Jurkat, Clone E6-1 (cell line): ENCODE measurements around the gene PRSS21.
A peak's percentile ranks its signal among the peaks of the same experiment; 100 is the strongest.

Experiments
- DNase-seq: peaks from one replicate; pipeline ENCODE4 v3.0.0-alpha.2; 2011; ENCODE audit warnings: low read depth, low spot score
- H3K4me3 ChIP-seq: 2 replicates; pipeline ENCODE4 v1.5.1; 2011; ENCODE audit warnings: mild to moderate bottlenecking, low read length, control low read depth, moderate library complexity

Gene PRSS21

DNA sequence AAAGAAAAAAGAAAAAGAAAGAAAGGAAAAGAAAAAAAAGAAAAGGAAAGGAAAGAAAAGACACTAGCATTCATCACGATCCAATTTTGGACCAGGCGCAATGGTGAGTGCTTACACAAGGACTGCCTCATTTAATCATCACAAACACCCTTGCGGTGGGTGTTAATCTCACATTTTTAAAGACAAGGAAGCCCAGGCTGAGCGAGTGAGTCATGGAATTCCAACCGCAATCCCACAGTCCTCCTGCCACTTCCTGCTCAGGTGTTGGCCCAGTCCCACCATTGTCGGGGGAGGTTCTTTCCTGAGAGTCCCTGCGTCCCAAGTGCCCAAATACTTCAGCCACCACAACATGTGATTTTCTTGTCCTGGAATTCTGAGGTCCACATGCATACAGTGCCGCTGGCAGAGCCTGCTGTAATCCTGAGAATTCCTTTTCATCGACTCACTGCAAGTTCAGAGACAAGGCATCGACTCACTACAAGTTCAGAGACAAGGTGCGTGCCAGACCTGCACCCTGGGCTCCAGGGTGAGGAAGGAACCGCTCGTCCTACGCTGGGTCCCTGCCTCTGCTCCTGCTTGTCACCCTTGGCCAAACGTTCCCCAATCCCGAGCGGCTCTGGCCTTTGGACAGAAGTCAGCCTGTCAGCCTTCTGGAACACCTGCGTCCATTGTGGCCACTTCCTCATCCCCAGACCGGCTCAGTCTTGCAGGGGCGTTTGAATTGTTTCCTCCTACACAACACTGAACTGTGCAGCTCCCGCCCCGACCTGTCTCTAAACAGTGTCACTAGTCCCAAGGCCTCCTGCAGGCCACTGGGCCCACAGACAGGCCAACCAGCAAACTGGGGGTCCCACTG is 18.8 kb downstream of the PRSS21 start:
- DNase-seq, result no peak
- H3K4me3 ChIP-seq, result no peak overlapping the region

DNA sequence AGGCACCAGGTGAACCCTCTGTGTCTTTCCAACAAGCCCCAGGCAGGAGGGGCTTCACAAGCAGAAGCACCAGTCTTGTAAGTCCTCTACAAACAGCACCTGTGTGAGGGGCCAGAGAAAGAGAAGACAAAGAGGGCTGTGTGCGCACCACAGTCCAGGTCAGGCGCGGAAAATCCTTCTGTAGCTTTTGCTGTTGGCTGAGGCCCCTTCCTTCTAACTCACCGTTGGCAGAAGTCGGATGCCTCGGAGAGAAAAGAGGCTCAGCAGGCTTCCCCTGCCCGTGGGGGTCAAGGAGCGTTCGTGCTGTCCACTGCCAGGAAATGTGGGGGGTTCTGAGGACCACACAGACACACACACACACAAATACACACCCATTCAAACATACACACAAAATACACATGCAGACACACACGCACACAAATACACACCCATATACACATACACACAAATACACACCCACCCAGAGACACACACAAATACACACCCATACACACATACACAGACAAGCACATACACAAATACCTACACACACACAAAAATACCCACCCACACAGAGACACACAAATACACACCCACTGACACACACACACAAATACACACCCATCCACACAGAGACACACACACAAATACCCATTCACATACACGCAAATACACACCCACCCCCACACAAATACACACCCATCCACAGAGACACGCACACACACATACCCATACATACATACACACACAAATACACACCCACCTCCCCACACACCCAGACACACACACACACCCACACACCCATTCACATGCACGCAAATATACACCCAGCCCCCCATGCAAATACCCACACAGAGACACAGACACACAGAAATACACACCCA is 19.8 kb downstream of the PRSS21 start:
- DNase-seq, result no peak
- no peak overlapping the region for H3K4me3 ChIP-seq

DNA sequence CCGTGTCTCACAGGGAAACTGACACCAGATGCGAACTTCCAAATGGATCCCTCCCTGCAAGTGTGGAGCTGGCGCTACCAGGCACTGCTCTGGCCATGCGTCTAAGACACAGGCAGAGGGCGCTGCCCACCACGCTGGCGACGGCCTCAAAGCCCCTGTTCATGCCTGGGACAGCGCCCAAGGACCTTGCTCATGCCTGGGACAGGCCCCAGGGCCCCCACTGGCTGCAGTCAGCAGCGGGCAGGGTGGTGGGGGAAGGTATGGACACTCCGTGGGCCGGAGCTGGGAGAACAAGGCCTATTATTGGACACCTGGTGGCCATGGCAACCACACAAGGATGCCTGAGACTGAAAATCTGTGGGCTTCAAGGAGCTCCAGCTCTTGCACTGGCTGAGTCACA is 21.9 kb downstream of the PRSS21 start:
- peak; percentile 29 for DNase-seq
- H3K4me3 ChIP-seq, result no peak overlapping the region

DNA sequence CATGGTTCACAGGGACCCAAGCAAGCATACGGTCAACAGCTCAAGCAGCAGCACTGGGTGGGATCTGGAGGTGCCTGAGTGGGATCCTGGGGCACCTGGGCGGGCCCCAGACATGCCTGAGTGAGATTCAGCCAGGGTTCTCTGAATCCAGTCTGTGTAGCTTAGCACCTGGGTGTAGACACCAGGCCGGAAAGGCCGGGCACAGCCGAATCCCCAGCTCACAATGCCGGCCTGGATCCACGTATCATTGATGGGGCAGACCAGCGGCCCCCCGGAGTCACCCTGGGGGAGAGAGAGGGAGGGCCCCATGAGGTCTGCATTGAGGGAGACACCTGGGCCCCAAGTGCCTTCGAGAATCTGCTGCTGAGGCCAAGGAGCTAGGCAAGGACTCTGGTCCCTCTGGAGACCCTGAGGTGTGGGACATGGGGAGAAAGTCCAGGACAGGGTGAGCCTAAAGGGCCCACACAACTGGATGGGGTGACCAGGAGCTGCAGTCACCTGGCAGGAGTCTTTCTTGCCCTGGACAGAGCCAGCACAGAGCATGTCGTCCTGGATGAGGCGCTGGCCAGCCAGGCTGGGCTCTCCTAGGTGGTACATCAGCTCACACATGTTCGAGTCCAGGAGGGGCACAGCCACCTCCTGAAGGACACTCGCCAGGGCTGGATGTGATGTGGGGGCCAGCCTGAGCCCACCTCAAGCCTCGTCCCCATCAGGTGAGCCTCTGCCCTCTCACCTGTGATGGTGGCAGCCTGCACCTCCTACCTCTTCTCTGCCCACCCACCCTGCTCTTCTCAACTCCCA is 22.8 kb downstream of the PRSS21 start:
- H3K4me3 ChIP-seq, result no peak overlapping the region
- DNase-seq, result no peak

DNA sequence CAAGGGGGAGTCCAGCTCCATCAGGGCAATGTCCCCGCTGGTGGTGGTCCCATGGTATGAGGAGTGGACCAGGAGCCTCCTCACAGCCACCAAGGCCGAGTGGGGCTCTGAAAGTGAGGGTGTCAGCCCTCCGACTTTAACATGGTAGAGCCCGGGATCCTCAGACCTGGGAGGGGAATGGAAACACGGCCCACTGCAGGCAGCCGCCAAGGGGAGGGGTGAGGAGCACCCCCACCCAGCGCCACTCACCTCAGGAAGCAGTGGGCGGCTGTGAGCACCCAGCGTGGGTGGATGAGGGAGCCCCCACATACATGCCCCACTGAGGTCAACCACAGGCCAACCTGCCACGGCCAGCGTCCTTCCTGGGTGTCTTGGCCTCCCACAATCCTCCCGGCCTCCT is 23.9 kb downstream of the PRSS21 start:
- no peak for DNase-seq

DNA sequence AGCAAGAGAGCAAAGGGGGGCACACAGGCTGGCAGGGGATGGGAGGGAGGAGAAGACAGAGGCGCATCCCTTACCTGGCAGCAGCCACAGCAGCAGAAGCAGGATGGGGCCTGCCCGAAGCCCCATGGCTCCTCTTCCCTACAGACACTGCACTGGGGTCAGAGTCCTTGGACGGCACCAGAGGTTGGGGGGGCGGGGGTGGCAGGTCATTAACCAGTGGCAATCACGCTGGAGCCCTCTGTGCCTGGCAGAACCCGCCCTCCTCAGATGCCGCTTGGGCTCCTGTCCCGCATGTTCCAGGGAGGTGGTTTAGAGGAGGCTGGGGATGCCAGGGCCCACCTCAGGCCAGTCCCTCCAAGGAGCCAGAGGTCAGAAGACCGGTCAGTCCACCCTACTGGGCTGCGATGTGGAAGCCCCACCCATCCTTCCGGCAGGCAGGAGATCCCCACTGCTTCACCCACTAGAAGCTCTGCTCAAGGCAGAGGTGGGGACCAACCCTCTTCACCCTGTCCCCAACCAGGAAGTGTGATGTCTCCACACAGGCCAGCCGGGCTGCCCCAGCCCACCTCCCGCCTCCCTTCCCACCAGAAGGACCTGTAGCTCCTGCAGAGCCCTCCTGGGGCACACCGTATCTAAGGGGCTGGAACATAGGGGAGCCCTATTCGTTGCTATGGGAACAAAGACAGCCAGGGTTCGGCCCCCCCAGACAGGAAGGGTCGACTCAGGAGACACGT is 24.7 kb downstream of the PRSS21 start:
- peak overlapping the region; percentile 1; the same call in 1 of the 2 replicates for H3K4me3 ChIP-seq

More for the DNA sequence above, 23.9 kb downstream of the PRSS21 start:
- H3K4me3 ChIP-seq, result no peak overlapping the region

DNA sequence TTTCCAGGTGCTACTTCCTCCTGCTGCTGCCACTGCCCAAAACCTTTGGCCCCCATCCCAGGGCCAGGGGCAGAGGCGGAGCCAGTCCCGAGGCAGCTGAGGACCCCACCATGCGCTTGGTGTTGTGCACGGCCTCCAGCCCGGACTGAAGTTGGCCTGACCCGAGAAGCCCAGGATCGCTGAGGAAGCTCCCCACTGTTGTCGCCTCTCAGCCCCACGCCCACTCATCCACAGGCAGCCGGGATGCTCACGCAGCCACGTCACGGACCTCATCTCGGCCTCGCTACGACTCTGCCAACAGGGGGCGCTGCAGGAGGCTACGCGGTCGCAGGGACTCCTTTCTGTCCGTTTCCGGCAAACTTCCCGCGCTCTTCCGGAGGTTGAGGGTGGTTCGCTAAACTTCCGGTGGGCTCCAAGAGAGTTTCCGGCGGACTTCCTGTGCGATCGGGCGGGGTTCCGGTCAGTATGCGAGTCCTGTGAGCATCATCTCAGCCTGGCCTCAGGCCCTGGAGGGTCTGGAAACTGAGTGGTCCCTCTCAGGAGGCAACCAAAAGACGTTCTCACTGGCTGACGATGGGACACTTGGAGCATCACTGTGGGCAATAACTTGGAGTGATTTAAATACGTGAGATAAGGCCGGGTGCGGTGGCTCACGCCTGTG is 25.4 kb downstream of the PRSS21 start:
- peak overlapping the region; percentile 1; the same call in 1 of the 2 replicates for H3K4me3 ChIP-seq
- DNase-seq, result peak; percentile 63

More for the DNA sequence above, 24.7 kb downstream of the PRSS21 start:
- DNase-seq, result no peak

DNA sequence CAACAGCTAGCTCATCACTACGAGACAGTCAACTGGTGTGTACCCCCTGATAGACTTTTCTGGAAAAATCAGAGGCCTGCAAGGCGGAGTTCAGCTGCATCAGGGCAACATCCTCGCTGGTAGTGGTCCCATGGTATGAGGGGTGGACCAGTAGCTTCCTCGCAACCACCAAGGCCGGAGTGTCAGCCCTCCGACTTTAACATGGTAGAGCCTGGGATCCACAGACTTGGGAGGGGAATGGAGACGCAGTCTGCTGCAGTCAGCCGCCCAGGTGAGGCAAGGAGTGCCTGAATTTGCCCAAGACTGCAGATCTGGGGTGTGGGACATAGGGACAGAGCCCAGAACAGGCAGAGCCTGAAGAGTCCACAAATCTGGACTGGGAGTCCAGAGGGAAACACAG is 26.5 kb downstream of the PRSS21 start:
- H3K4me3 ChIP-seq, result no peak overlapping the region
- DNase-seq, result no peak

DNA sequence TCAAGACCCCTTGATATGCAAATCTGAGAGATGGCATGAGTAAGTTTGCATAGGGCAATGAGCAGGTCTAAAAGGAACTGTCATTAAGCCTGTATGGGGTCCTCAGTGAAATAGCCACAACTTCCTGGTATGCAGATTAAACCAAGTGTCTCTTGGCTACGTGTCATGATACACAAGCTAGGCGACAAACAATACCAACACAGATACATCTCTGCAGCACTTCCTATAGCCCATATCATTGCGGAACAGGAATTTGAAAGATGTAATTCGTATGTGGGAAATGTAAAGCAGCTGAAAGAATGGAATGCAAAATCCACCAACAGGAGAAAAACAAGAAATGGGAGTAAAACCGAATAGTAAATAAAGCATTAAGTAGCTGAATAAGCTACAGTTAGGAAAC is 28.1 kb downstream of the PRSS21 start:
- no peak overlapping the region for H3K4me3 ChIP-seq
- no peak for DNase-seq

DNA sequence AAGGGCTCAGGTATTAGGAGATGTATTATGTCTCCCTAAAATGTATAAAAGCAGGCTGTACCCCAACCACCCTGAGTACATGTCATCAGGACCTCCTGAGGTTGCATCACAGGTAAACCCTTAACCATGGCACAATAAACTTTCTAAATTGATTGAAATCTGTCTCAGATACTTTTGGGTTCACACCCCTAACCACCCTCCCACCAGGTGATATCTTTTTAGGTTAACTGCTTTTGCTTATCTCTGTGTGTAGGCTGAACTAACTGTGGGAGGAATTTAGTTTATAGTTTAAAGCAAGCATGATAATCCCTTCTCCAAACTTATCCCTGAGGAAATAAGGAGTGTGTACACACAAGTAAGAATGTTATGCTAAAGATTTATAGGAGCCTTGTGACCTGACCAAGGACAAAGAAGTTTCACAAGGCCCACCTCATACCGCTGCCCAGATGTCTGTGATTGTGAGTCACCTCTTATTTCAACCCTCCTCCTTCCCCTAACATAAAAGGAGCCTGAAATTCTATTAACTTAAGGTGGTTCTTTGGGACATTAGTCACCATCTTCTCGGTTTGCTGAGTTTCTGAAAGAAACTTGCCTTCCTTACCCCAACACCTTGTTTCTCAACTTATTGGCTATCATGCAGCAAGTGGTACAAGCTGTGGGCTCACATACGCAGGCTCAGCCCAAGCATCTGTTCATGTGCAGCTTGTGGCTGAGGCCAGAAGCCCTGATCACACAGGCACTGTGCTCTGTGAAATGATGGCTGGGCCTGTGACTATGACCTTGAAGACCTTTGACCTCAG is 29.7 kb downstream of the PRSS21 start:
- no peak for DNase-seq
- no peak overlapping the region for H3K4me3 ChIP-seq

DNA sequence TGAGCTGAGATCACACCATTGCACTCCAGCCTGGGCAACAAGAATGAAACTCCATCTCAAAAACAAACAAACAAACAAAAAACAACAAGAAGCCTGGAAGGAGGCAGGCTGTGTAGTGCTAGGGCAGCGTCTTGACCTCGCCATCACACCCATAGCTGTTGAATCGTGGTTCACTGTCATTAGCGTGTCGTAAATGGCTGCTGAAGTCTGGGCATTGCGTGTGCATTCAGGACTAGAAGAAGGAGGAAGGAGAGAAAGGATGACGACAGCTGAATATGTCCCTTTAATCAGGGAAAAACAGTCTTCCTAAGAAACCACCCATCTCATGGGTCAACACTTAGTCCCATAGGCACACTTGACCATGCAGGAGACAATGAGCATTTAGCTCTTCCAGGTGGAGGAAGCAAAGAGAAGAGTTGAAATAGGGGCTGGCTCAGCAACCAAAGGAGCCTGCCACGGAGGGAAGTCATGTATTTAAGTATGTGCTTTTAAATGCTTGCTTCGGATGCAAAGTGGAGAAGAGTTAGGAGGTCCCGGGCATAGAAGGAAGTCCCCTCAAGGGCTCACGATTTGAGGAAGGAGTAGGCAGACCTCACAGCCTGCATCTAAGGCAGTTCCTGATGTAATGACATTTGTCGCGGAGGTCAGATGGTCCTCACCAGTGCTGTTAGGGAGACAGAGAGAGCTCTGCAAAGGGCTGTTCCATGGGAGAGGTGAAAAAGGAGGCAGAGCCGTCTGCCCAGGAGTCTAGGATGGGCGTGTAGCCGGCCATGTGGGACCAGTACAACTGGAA is 32.1 kb downstream of the PRSS21 start:
- DNase-seq, result no peak
- H3K4me3 ChIP-seq, result no peak overlapping the region

DNA sequence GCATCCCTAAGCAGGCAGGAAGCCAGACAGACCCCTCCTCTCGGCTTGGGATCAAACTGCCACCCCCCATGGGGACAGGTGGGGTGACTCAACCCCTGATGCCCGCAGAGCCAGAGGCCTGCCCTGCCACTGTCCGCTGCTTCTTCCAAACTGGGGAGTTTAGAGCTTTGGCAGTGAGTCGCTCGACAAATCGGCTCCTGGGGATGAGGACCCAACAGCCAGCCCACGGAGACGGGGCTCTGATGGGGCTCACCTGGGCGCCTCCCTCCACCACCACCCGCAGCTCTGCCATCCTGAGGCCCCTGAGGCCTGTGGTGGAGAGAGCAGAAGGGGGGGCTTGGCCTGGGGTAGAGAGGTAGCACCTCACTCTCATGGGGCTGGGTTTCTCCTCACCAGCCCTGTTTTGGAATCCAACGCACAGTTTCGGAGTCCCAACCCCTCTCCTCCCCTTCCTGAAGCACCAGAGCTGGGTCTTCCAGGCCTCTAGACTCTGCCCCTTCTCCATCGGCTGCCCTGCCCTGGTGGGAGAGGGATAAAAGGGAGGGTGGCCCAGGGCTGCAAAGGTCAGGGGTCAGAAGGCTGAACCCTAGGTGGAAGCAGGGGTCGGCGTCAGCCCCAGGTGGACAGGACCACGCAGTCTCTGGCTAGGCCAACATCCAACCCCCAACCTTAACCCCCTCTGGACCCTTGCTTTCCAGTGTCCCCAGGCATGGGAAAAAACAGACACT is 35.1 kb downstream of the PRSS21 start:
- no peak for DNase-seq
- H3K4me3 ChIP-seq, result no peak overlapping the region

DNA sequence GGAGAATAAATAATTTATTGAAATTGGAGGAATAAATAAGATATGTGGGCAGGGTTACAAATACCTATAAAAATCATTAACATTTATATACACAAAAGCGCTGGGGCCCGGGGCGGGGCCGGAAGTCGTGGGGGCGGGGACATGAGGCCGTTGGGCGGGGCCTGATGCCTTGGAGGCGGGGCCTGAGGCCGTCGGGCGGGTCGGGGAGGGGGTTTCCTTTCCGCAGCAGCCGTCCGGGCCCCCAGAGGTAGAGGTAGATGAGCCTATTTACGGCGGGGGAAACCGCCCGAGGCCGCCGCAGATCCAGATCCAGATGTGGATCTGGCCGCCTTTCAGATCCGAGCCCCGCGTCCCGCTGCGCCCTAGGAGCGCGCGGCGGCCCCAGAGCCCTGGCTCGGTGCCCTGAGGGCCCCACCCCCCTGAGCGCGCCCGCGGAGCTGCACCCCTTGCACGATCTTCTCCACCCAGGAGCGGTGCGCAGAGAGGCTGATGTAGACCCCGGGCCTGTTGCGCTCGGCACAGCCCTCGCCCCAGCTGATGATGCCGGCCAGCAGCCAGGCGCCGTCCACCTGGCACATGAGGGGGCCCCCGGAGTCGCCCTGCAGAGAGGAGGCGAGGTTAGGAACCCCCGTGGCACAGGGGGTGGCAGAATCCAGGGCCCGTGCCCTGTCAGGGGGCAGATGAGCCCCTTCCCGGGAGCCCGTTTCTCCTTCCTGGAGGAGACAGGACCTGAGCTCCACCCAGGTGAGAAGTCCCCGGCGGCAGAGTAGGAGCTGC is 35.9 kb downstream of the PRSS21 start:
- DNase-seq, result no peak
- no peak overlapping the region for H3K4me3 ChIP-seq

DNA sequence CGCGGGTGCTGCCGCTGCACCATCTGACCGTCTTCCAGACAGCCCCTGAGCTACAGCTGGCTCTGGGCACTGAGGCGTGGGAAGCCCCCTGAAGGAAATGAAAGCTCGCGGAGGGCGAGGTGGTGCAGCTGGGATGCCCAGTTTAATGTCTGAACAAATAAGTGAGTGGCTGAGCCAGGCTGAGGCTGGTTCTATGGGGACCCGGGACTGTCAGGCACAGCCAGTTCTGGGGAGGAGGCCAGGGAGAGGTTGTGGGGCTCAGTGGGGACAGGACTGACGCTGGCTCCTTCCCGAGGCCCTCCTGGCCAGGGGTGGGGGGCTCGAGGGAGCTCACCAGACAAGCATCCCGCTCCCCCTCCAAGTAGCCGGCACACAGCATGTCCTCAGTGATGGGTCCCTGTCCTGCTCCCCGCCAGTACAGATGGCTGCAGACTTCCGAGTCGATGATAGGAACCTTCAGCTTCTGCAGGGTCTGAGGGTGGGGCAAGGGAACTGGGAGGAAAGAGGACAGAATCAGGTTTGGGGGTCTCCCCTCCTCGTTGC is 36.6 kb downstream of the PRSS21 start:
- no peak for DNase-seq
- H3K4me3 ChIP-seq, result no peak overlapping the region

DNA sequence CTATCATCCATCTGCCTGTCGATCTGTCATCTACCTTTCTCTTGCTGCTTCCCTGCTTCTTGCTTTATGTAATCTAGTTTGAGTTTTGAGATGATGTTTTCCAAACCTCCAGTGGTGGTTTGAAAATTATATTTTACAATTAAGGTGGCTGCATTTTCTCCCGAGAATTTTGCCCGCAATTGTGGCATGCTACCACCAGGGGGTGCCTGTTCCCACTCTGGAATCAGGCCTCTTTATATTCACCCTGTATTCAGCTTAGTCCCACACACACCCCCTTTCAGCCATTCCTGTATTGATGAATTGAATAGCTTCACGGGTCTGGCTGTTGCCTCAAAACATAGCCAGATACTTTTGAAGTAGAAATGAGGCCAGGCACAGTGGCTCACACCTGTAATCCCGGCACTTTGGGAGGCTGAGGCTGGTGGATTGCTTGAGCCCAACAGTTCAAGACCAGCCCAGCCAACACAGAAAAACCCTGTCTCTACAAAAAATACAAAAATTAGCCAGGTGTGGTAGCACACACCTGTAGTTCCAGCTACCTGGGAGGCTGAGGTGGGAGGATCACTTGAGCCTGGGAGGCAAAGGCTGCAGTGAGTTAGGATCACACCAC is 37.8 kb downstream of the PRSS21 start:
- no peak for DNase-seq
- no peak overlapping the region for H3K4me3 ChIP-seq
